GM12878 (cell line): ENCODE results near the gene CAPN14. TPM values are rescaled to one million over a fixed set of nuclear protein-coding genes. Genes with fewer than 3 reads are reported as not detected.

Source experiments
- ATAC-seq: fragments of 200-7000 bp; cut with Tn5 transposase; 3 replicates; pipeline ENCODE4 v1.9.1; 2020; ENCODE audit warnings: mild to moderate bottlenecking, moderate library complexity
- BruUV-seq: library from RNA; stranded (reverse); fragments of 400-500 nt; replicated peaks from 2 replicates; lab custom pipeline; 2021; lab: Mats Ljungman, UMichigan
- CTCF ChIA-PET: fragments of 300-600 bp; sonication (Branson Sonifier 250); formaldehyde crosslinking; extraction: SDS; loops from one replicate; lab custom pipeline; 2021; ENCODE audit warnings: inconsistent platforms; lab: Yijun Ruan, JAX
- POLR2A ChIA-PET: fragments of 350-600 bp; formaldehyde crosslinking; extraction: SDS; loops from one replicate; lab custom pipeline; 2021; ENCODE audit warnings: inconsistent platforms; lab: Charles Lee
- RAD21 ChIA-PET: fragments of 300-600 bp; sonication (Branson Sonifier 250); formaldehyde crosslinking; loops from one replicate; lab custom pipeline; 2023; ENCODE audit warnings: antibody characterized with exemption; ENCODE audit not compliant: unreplicated experiment; lab: Charles Lee
- SMC1A ChIA-PET: fragments of 300-600 bp; sonication (Branson Sonifier 250); formaldehyde crosslinking; loops from one replicate; lab custom pipeline; 2023; ENCODE audit not compliant: unreplicated experiment, uncharacterized antibody; lab: Charles Lee
- DNase-seq: peaks from one replicate; pipeline ENCODE4 v3.0.0-alpha.2; 2011; ENCODE audit warnings: low read depth, low spot score
- FAIRE-seq: peaks from 3 replicates; lab custom pipeline; 2011; peaks lifted over from hg19 to GRCh38; lab: Jason Lieb, UNC
- H2AFZ ChIP-seq: 2 replicates; pipeline ENCODE4 v1.6.0; 2011; ENCODE audit warnings: low read depth, low read length, control low read depth; ENCODE audit not compliant: control insufficient read depth
- H3K27ac ChIP-seq: 2 replicates; pipeline ENCODE4 v1.5.1; 2011; ENCODE audit warnings: control low read depth; ENCODE audit not compliant: control insufficient read depth, insufficient read depth
- H3K27me3 ChIP-seq, 2 experiments: replicated peaks in 1 of 2; 2 replicates each; pipeline versions ENCODE4 v1.6.0 to v1.6.1; 2011; ENCODE audit warnings: low read length in 1 of 2; ENCODE audit not compliant: control insufficient read depth in 2 of 2, insufficient read depth in 2 of 2
- H3K36me3 ChIP-seq, 2 experiments: 2 replicates each; pipeline ENCODE4 v1.5.1; 2011; ENCODE audit warnings: low read length in 1 of 2; ENCODE audit not compliant: control insufficient read depth in 2 of 2, insufficient read depth in 2 of 2
- H3K4me1 ChIP-seq: 2 replicates; pipeline ENCODE4 v1.6.1; 2011; ENCODE audit warnings: mild to moderate bottlenecking, low read length, moderate library complexity, mixed read lengths; ENCODE audit not compliant: control insufficient read depth, insufficient read depth
- H3K4me2 ChIP-seq: 2 replicates; pipeline ENCODE4 v1.6.0; 2011; ENCODE audit warnings: control low read depth; ENCODE audit not compliant: control insufficient read depth, insufficient read depth
- H3K4me3 ChIP-seq: fragments of 200-600 bp; sonication (generic); 2 replicates; pipeline ENCODE4 v1.5.1; 2016
- H3K79me2 ChIP-seq: 2 replicates; pipeline ENCODE4 v1.6.0; 2011; ENCODE audit warnings: low read length; ENCODE audit not compliant: control insufficient read depth, insufficient read depth
- H3K9ac ChIP-seq: 2 replicates; pipeline ENCODE4 v1.8.0; 2011; ENCODE audit warnings: low read length, control low read depth, mixed read lengths; ENCODE audit not compliant: control insufficient read depth, insufficient read depth
- H3K9me3 ChIP-seq: replicated peaks from 3 replicates; pipeline ENCODE4 v1.5.1; 2011; ENCODE audit warnings: mild to moderate bottlenecking, low read length; ENCODE audit not compliant: control insufficient read depth, insufficient read depth
- H4K20me1 ChIP-seq: 2 replicates; pipeline ENCODE4 v1.6.0; 2011; ENCODE audit not compliant: control insufficient read depth, insufficient read depth
- CBFB ChIP-seq: IDR thresholded peaks from 2 replicates; pipeline ENCODE4 v1.6.1; 2016; ENCODE audit warnings: antibody characterized with exemption, low read depth
- CHD2 ChIP-seq: IDR thresholded peaks from 2 replicates; pipeline ENCODE4 v1.6.1; 2011; ENCODE audit warnings: low read depth, low read length, improper control_type of control experiment, borderline replicate concordance
- CREM ChIP-seq: IDR thresholded peaks from 2 replicates; pipeline ENCODE4 v1.6.1; 2014; ENCODE audit warnings: antibody characterized with exemption, low read depth
- HCFC1 ChIP-seq: fragments of 150-350 bp; IDR thresholded peaks from 2 replicates; pipeline ENCODE4 v1.6.1; 2014; ENCODE audit warnings: low read length
- HDGF ChIP-seq: fragments of 450-650 bp; IDR thresholded peaks from 2 replicates; pipeline ENCODE4 v1.6.1; 2016; ENCODE audit warnings: antibody characterized with exemption
- IKZF2 ChIP-seq, 2 experiments: fragments of 450-650 bp; IDR thresholded peaks; 2 replicates each; pipeline ENCODE4 v1.6.1; 2017; ENCODE audit warnings: mild to moderate bottlenecking in 2 of 2, moderate library complexity in 2 of 2
- NFYA ChIP-seq: IDR thresholded peaks from 2 replicates; pipeline ENCODE4 v1.6.1; 2011; ENCODE audit warnings: low read depth, mild to moderate bottlenecking, low read length, improper control_type of control experiment, borderline replicate concordance
- PML ChIP-seq: IDR thresholded peaks from 2 replicates; pipeline ENCODE4 v1.6.1; 2012; ENCODE audit warnings: low read length, inconsistent platforms
- POLR2AphosphoS2 ChIP-seq: IDR thresholded peaks from 2 replicates; pipeline ENCODE4 v1.6.1; 2011; ENCODE audit warnings: low read depth, mild to moderate bottlenecking, low read length, improper control_type of control experiment, moderate library complexity
- RUNX3 ChIP-seq: IDR thresholded peaks from 2 replicates; pipeline ENCODE4 v1.6.1; 2012; ENCODE audit warnings: low read length, inconsistent platforms
- SMAD1 ChIP-seq: fragments of 450-650 bp; IDR thresholded peaks from 2 replicates; pipeline ENCODE4 v1.6.1; 2018; ENCODE audit warnings: mild to moderate bottlenecking, low read depth; ENCODE audit not compliant: partially characterized antibody
- SREBF1 ChIP-seq: IDR thresholded peaks from 2 replicates; pipeline ENCODE4 v1.6.1; 2012; ENCODE audit warnings: mild to moderate bottlenecking, low read length
- SUPT20H ChIP-seq: IDR thresholded peaks from 2 replicates; pipeline ENCODE4 v1.6.1; 2011; ENCODE audit warnings: low read depth, mild to moderate bottlenecking, low read length, moderate library complexity, borderline replicate concordance; ENCODE audit not compliant: control insufficient read depth
- SUZ12 ChIP-seq: fragments of 200-600 bp; sonication (generic); IDR thresholded peaks from one replicate; pipeline ENCODE4 v1.6.1; 2018; ENCODE audit warnings: antibody characterized with exemption, mild to moderate bottlenecking; ENCODE audit not compliant: unreplicated experiment
- TBL1XR1 ChIP-seq: IDR thresholded peaks from 2 replicates; pipeline ENCODE4 v1.6.1; 2012; ENCODE audit warnings: low read depth, low read length, improper control_type of control experiment
- ZZZ3 ChIP-seq: IDR thresholded peaks from 2 replicates; pipeline ENCODE4 v1.6.1; 2011; ENCODE audit warnings: low read depth; ENCODE audit not compliant: control insufficient read depth, insufficient read length
- WGBS: methylation state at CpG from one replicate; pipeline ENCODE4 v1.1.6; 2016; ENCODE audit warnings: low lambda C conversion rate; ENCODE audit not compliant: insufficient replicate concordance, insufficient coverage; ENCODE audit errors: missing lambda C conversion rate; 5-methylcytosine and 5-hydroxymethylcytosine counted together
- in situ Hi-C: fragments of 300-500 bp; cut with MboI; formaldehyde crosslinking; loops from 9 replicates; pipeline ENCODE4 v1.14.3; 2018; ENCODE audit warnings: mixed read lengths
- intact Hi-C: fragments of 100-400 bp; cut with micrococcal nuclease; formaldehyde crosslinking; loops from one replicate; pipeline ENCODE4 v1.14.2; 2022; ENCODE audit not compliant: unreplicated experiment
- polyA plus RNA-seq, 11 experiments: library from polyadenylated mRNA; depleted of rRNA in 4 of 11; unstranded in 6 of 11; stranded (reverse) in 5 of 11; fragments of >200 nt; fragmentation: Nextera tagmentation in 4 of 11; fragmentation: Illumina TruSeq in 1 of 11; extraction: Ambion mirVana in 4 of 11; extraction: Trizol in 1 of 11; gene quantifications; 1 replicate in 1 of 11; 2 replicates in 10 of 11; pipeline versions ENCODE4 v1.2.1 to v1.2.3, GENCODE V29; 2011 to 2016; ENCODE audit warnings: inconsistent platforms in 2 of 11, missing spikeins in 2 of 11, low read depth in 1 of 11
- total RNA-seq, 4 experiments: library from RNA; depleted of rRNA in 3 of 4; stranded (reverse); fragments of >200 nt in 3 of 4; fragmentation: Illumina TruSeq in 1 of 4; extraction: Trizol in 1 of 4; gene quantifications; 2 replicates each; pipeline versions ENCODE4 v1.2.1 to v1.2.3, GENCODE V29; 2013 to 2021
- TF ChIP-seq, protein P1 (sequence below): fragments of 450-650 bp; IDR thresholded peaks from 2 replicates; pipeline ENCODE4 v1.6.1; 2017; ENCODE audit warnings: low read depth, mild to moderate bottlenecking, moderate library complexity
- TF ChIP-seq, protein P2 (sequence below): IDR thresholded peaks from 2 replicates; pipeline ENCODE4 v1.6.1; 2012; ENCODE audit warnings: low read length, inconsistent platforms
- TF ChIP-seq, protein P3 (sequence below): fragments of 450-650 bp; IDR thresholded peaks from 2 replicates; pipeline ENCODE4 v1.6.1; 2017; ENCODE audit warnings: mild to moderate bottlenecking, moderate library complexity

Gene CAPN14
- total and polyA plus RNA-seq, 10 of the 15 experiments (the other 5 are each of a cell fraction or from before 2014, with no cell fraction given): 0.08 to 1.5 (median 1.1) TPM

DNA sequence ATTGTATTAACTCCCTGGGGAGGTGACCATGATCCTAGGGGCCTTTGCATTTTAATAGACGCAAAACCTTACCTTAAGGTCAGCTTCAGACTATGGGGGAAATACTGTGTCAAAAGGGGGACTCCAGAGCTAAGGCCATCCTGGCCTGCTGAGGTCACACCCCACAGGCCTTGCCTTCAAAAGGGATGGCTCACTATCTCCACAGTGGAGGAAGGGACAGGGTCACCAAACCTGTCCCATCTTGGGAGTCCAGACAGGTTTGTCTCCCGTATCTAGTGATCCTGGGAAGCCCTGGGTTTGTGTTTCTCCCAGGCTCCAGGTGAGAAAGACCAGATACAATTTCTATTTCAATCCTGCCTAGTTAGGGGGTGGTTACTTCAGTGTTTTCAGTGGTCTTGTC lies 24.9 kb downstream of the CAPN14 start (continued):
- TF ChIP-seq, protein P1, sequence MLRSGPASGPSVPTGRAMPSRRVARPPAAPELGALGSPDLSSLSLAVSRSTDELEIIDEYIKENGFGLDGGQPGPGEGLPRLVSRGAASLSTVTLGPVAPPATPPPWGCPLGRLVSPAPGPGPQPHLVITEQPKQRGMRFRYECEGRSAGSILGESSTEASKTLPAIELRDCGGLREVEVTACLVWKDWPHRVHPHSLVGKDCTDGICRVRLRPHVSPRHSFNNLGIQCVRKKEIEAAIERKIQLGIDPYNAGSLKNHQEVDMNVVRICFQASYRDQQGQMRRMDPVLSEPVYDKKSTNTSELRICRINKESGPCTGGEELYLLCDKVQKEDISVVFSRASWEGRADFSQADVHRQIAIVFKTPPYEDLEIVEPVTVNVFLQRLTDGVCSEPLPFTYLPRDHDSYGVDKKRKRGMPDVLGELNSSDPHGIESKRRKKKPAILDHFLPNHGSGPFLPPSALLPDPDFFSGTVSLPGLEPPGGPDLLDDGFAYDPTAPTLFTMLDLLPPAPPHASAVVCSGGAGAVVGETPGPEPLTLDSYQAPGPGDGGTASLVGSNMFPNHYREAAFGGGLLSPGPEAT: no peak
- no peak for TF ChIP-seq HDGF
- no peak for TF ChIP-seq CBFB
- no peak for TF ChIP-seq ZZZ3
- TF ChIP-seq, protein P2, sequence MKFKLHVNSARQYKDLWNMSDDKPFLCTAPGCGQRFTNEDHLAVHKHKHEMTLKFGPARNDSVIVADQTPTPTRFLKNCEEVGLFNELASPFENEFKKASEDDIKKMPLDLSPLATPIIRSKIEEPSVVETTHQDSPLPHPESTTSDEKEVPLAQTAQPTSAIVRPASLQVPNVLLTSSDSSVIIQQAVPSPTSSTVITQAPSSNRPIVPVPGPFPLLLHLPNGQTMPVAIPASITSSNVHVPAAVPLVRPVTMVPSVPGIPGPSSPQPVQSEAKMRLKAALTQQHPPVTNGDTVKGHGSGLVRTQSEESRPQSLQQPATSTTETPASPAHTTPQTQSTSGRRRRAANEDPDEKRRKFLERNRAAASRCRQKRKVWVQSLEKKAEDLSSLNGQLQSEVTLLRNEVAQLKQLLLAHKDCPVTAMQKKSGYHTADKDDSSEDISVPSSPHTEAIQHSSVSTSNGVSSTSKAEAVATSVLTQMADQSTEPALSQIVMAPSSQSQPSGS: no peak
- TF ChIP-seq RUNX3: no peak

DNA sequence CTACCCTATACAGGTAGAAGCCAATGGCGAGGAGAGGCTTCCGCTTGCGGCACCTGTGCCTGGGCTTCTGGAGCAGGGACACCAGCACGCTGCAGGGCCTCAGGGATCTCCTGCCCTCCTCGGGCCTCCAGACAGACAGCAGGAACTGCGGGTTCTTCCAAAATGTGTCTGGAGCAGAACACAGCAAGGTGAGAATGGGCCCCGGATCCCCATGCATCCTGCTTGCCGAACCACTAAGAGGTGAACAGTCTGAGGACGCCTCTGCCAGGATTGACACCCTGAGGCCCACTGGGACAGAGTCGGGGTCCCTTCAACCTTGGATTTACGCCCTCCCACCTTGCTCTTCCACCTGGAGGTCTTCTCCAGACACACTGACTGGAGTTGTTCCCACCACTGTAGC lies 25.4 kb downstream of the CAPN14 start:
- in situ Hi-C loops: no loop called here
- TF ChIP-seq CREM: no peak
- TF ChIP-seq HCFC1: no peak
- TF ChIP-seq SUZ12: no peak
- TF ChIP-seq IKZF2 (IDR thresholded peaks at IDR 0.05): no peak
- TF ChIP-seq POLR2AphosphoS2: no peak
- no peak for TF ChIP-seq TBL1XR1
- TF ChIP-seq NFYA: no peak
- no peak for TF ChIP-seq CHD2
- TF ChIP-seq, protein P3, sequence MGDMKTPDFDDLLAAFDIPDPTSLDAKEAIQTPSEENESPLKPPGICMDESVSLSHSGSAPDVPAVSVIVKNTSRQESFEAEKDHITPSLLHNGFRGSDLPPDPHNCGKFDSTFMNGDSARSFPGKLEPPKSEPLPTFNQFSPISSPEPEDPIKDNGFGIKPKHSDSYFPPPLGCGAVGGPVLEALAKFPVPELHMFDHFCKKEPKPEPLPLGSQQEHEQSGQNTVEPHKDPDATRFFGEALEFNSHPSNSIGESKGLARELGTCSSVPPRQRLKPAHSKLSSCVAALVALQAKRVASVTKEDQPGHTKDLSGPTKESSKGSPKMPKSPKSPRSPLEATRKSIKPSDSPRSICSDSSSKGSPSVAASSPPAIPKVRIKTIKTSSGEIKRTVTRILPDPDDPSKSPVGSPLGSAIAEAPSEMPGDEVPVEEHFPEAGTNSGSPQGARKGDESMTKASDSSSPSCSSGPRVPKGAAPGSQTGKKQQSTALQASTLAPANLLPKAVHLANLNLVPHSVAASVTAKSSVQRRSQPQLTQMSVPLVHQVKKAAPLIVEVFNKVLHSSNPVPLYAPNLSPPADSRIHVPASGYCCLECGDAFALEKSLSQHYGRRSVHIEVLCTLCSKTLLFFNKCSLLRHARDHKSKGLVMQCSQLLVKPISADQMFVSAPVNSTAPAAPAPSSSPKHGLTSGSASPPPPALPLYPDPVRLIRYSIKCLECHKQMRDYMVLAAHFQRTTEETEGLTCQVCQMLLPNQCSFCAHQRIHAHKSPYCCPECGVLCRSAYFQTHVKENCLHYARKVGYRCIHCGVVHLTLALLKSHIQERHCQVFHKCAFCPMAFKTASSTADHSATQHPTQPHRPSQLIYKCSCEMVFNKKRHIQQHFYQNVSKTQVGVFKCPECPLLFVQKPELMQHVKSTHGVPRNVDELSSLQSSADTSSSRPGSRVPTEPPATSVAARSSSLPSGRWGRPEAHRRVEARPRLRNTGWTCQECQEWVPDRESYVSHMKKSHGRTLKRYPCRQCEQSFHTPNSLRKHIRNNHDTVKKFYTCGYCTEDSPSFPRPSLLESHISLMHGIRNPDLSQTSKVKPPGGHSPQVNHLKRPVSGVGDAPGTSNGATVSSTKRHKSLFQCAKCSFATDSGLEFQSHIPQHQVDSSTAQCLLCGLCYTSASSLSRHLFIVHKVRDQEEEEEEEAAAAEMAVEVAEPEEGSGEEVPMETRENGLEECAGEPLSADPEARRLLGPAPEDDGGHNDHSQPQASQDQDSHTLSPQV: no peak
- no peak for TF ChIP-seq PML
- TF ChIP-seq SREBF1: no peak
- no peak for TF ChIP-seq SMAD1
- TF ChIP-seq SUPT20H: no peak

More for the DNA sequence above, 25.4 kb downstream of the CAPN14 start:
- intact Hi-C loops: no loop called here
- no TSS peak for BruUV-seq
- H2AFZ ChIP-seq: no peak overlapping the region
- FAIRE-seq (no peak), DNase-seq (no peak), ATAC-seq (no peak)
- H4K20me1 ChIP-seq: no peaks in the 10 kb centered on the region
- SMC1A ChIA-PET: no interaction called here
- no peaks in the 10 kb centered on the region; a peak in 1 of 4 replicates for H3K36me3 ChIP-seq
- H3K27me3 ChIP-seq: no peaks in the 10 kb centered on the region
- H3K9ac ChIP-seq: no peak overlapping the region
- WGBS: 36% methylated on average over 10 of the region's 11 CpGs
- H3K27ac ChIP-seq: no peak overlapping the region
- H3K4me3 ChIP-seq: no peak overlapping the region
- CTCF ChIA-PET: no interaction called here
- no peaks in the 10 kb centered on the region for H3K4me1 ChIP-seq
- RAD21 ChIA-PET: no interaction called here
- no peaks in the 10 kb centered on the region for H3K9me3 ChIP-seq
- no peak overlapping the region for H3K4me2 ChIP-seq
- H3K79me2 ChIP-seq: no peaks in the 10 kb centered on the region
- POLR2A ChIA-PET: interaction anchor here (0.7 kb wide), 1 partner anchor 888 kb away, joined by 3 read pairs; no protein-coding TSS in a partner anchor
